ENCODE data around the gene SCGB1A1.

The SCGB1A1 gene

GRCh38 chr11:62390237-62390636 lies 28.6 kb upstream of the SCGB1A1 start:
- TF ChIP-seq CTCF (IDR thresholded peaks at IDR 0.05), result no peak
- Histone ChIP-seq H3K9me3 (no peaks in the 10 kb centered on the region), H3K27me3 (no peaks in the 10 kb centered on the region), H3K36me3 (peaks cover 21% of the 10 kb centered on the region), H3K27ac (no peak overlapping the region), H3K4me3 (ENCODE audit: low read depth in 1 of 2, low read length in 1 of 2) (no peak overlapping the region), H3K4me1 (ENCODE audit: control insufficient read depth in 1 of 2, insufficient read depth in 1 of 2, low read depth in 1 of 2, low read length in 1 of 2) (no peaks in the 10 kb centered on the region)

- Histone ChIP-seq H3K36me3 (peaks cover 21% of the 10 kb centered on the region), H3K27ac (no peak overlapping the region), H3K9me3 (no peaks in the 10 kb centered on the region), H3K4me1 (ENCODE audit: control insufficient read depth in 1 of 2, insufficient read depth in 1 of 2, low read depth in 1 of 2, low read length in 1 of 2) (no peaks in the 10 kb centered on the region), H3K27me3 (no peaks in the 10 kb centered on the region), H3K4me3 (ENCODE audit: low read depth in 1 of 2, low read length in 1 of 2) (no peak overlapping the region)
- no peak for TF ChIP-seq CTCF (IDR thresholded peaks at IDR 0.05)
These were observed 28.1 kb upstream of the SCGB1A1 start for GRCh38 chr11:62390722-62391121.

- no peaks in the 10 kb centered on the region for H3K27me3 ChIP-seq
- no peak overlapping the region for H3K27ac ChIP-seq
- H3K4me3 ChIP-seq (ENCODE audit: low read depth in 1 of 2, low read length in 1 of 2), result no peak overlapping the region
- no peaks in the 10 kb centered on the region for H3K9me3 ChIP-seq
- H3K4me1 ChIP-seq (ENCODE audit: control insufficient read depth in 1 of 2, insufficient read depth in 1 of 2, low read depth in 1 of 2, low read length in 1 of 2), result no peaks in the 10 kb centered on the region
- H3K36me3 ChIP-seq, result peaks cover 21% of the 10 kb centered on the region
- no peak for TF ChIP-seq CTCF (IDR thresholded peaks at IDR 0.05)
These were observed 27.0 kb upstream of the SCGB1A1 start for GRCh38 chr11:62391642-62392425.

GRCh38 chr11:62392506-62392905 lies 26.3 kb upstream of the SCGB1A1 start:
- H3K27ac ChIP-seq, result no peak overlapping the region
- no peak for TF ChIP-seq CTCF (IDR thresholded peaks at IDR 0.05)

GRCh38 chr11:62393061-62393611 lies 25.7 kb upstream of the SCGB1A1 start:
- Histone ChIP-seq H3K9me3 (no peaks in the 10 kb centered on the region), H3K27ac (no peak overlapping the region), H3K27me3 (no peaks in the 10 kb centered on the region), H3K36me3 (peaks cover 21% of the 10 kb centered on the region), H3K4me3 (ENCODE audit: low read depth in 1 of 2, low read length in 1 of 2) (no peak overlapping the region), H3K4me1 (ENCODE audit: control insufficient read depth in 1 of 2, insufficient read depth in 1 of 2, low read depth in 1 of 2, low read length in 1 of 2) (peaks cover 4 to 5% of the 10 kb centered on the region in 2 experiments)
- TF ChIP-seq CTCF (IDR thresholded peaks at IDR 0.05), result no peak

More at GRCh38 chr11:62392506-62392905, 26.3 kb upstream of the SCGB1A1 start:
- no peak overlapping the region for H3K4me3 ChIP-seq (ENCODE audit: low read depth in 1 of 2, low read length in 1 of 2)
- no peaks in the 10 kb centered on the region for H3K9me3 ChIP-seq
- H3K36me3 ChIP-seq, result peaks cover 21% of the 10 kb centered on the region
- no peaks in the 10 kb centered on the region for H3K4me1 ChIP-seq (ENCODE audit: control insufficient read depth in 1 of 2, insufficient read depth in 1 of 2, low read depth in 1 of 2, low read length in 1 of 2)
- H3K27me3 ChIP-seq, result no peaks in the 10 kb centered on the region

Data from neutrophil (primary cell).